ENCODE data around the gene WNT9A. TPM values are rescaled to one million over a fixed set of nuclear protein-coding genes. Genes with fewer than 3 reads are reported as not detected.

WNT9A gene
- total and polyA plus RNA-seq, 7 donors: 7.6 to 49.7 (median 22.0) TPM

DNA sequence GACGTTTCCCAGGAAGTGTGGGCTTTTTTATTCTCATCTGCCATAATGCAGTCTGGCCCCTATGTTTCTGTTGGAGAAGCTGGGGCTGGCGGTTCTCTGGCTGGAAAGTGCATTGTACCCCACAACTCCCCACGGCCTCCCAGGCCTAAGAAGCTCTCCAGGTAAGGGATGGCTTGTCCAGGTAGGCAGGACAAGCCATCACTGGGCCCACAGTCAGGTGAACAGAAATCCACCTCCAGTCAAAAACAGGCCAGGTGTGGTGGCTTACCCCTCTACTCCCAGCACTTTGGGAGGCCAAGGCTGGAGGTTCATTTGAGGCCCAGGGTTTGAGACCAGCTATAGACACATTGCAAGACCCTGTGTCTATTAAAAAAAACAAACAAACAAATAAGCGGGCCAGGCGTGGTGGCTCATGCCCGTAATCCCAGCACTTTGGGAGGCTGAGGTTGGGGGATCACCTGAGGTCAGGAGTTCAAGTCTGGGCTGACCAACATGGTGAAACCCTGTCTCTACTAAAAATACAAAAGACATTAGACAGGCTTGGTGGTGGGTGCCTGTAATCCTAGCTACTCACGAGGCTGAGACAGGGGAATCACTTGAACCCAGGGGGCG, 3.1 kb upstream of the WNT9A start:
- Histone ChIP-seq H3K9me3 (no peaks in the 10 kb centered on the region), H3K36me3 (ENCODE audit: insufficient read depth in 1 of 2, low read depth in 1 of 2) (no peaks in the 10 kb centered on the region), H3K4me1 (peaks cover 3% of the 10 kb centered on the region), H3K27ac (no peak overlapping the region), H3K27me3 (ENCODE audit: insufficient read depth in 3 of 3, low read length in 2 of 3) (peaks cover 0 to 5% (median 2%) of the 10 kb centered on the region in 3 donors), H3K4me3 (no peak overlapping the region)
- ATAC-seq: no peak
- intact Hi-C loops (cut with DNase I): loop anchor here in 1 of 2 donors (5.0 kb wide), 1 partner anchor 409 kb away; no protein-coding TSS in a partner anchor
- no peak for TF ChIP-seq CTCF (IDR thresholded peaks at IDR 0.05)
- no peak for DNase-seq
- WGBS, 3 donors: 86 to 92% (median 86%) methylated on average over 8 of the region's 8 CpGs

DNA sequence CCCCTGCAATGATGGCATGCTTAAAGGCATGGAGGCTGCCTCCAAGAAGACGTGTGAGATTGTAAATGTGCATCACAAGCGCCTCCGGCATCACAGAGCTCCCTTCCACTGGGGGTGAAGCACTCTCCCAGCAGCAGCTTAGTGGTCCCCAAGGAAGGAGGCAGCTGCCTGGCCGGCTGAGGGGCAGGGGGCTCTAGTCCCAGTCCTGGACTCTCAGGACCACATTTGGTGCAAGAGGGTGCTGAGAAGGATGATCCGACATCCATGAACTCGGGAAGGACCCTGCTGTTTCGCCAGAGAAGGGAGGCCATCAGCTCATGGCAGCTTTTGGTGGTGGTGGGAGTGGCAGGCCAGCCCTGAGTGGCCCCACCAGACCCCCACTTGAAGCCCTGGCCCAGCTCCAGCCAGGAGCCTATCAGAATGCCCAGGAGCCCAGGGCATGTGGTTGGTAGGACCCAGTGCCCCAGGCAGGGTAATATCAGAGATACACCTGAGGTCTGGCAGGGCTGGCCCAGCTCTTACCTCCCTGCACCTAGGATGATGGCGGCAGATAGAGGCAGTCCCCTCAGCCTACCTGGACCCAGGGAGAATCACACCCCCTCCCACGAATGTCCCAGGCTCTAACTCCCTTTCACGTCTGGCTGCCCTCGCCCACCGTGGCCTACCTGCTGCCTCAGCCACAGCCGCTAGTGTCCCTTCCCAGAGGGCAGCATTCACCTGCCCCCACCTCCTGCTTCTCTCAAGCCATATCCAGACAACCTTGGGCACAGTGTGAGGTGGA, 2.4 kb upstream of the WNT9A start:
- no peak for ATAC-seq
- WGBS, 3 donors: 87 to 94% (median 91%) methylated on average over 13 of the region's 13 CpGs
- no peak for TF ChIP-seq CTCF (IDR thresholded peaks at IDR 0.05)

GRCh38 chr1:227949341-227949921, 1.7 kb upstream of the WNT9A start:
- DNase-seq: no peak
- peaks cover 17% of the 10 kb centered on the region for H3K4me1 ChIP-seq
- peaks cover 0 to 2% (median 0%) of the 10 kb centered on the region in 3 donors for H3K27me3 ChIP-seq (ENCODE audit: insufficient read depth in 3 of 3, low read length in 2 of 3)
- no peak for TF ChIP-seq CTCF (IDR thresholded peaks at IDR 0.05)
- ATAC-seq: no peak
- intact Hi-C loops (cut with DNase I): loop anchor here in 1 of 2 donors (5.0 kb wide), 2 partner anchors 402 to 467 kb away; no protein-coding TSS in a partner anchor
- no peaks in the 10 kb centered on the region for H3K9me3 ChIP-seq
- H3K36me3 ChIP-seq (ENCODE audit: insufficient read depth in 1 of 2, low read depth in 1 of 2): no peaks in the 10 kb centered on the region
- no peak overlapping the region for H3K4me3 ChIP-seq
- no peak overlapping the region for H3K27ac ChIP-seq
- 74 to 82% (median 79%) methylated on average over 11 of the region's 11 CpGs for WGBS, 3 donors

More for the DNA sequence above, 2.4 kb upstream of the WNT9A start:
- H3K9me3 ChIP-seq: no peaks in the 10 kb centered on the region
- peaks cover 10% of the 10 kb centered on the region for H3K4me1 ChIP-seq
- no peaks in the 10 kb centered on the region for H3K36me3 ChIP-seq (ENCODE audit: insufficient read depth in 1 of 2, low read depth in 1 of 2)
- no peak overlapping the region for H3K4me3 ChIP-seq
- no peak overlapping the region for H3K27ac ChIP-seq
- peaks cover 0 to 5% (median 2%) of the 10 kb centered on the region in 3 donors for H3K27me3 ChIP-seq (ENCODE audit: insufficient read depth in 3 of 3, low read length in 2 of 3)
- DNase-seq: peak in 1 of 2 donors; percentile 21
- intact Hi-C loops (cut with DNase I): loop anchor here (5.0 kb wide), 3 partner anchors 403 to 468 kb away; no protein-coding TSS in a partner anchor

- Histone ChIP-seq H3K9me3 (no peaks in the 10 kb centered on the region), H3K36me3 (ENCODE audit: insufficient read depth in 1 of 2, low read depth in 1 of 2) (no peaks in the 10 kb centered on the region), H3K27ac (peak overlapping the region; percentile 89), H3K27me3 (ENCODE audit: insufficient read depth in 3 of 3, low read length in 2 of 3) (no peaks in the 10 kb centered on the region), H3K4me1 (peaks cover 24% of the 10 kb centered on the region), H3K4me3 (peak overlapping the region; percentile 80)
- intact Hi-C loops (cut with DNase I): loop anchor here in 1 of 2 donors (5.0 kb wide), 2 partner anchors 401 to 466 kb away; no protein-coding TSS in a partner anchor
- ATAC-seq: no peak
- 24 to 33% (median 27%) methylated on average over 25 of the region's 25 CpGs for WGBS, 3 donors
- TF ChIP-seq CTCF (IDR thresholded peaks at IDR 0.05): no peak
- peak; percentile 14 to 54 for DNase-seq
Measured at GRCh38 chr1:227948493-227949260, 945 bp upstream of the WNT9A start.

Data from psoas muscle (tissue), 8 donors.